Sigmoid colon (tissue), 7 donors: ENCODE data around the gene ELMO1. TPM values are rescaled to one million over a fixed set of nuclear protein-coding genes. Genes with fewer than 3 reads are reported as not detected.

Experiments
- DNase-seq: peaks from one replicate; pipeline ENCODE4 v3.0.0-alpha.2; 2019
- H3K27ac ChIP-seq, 4 donors: fragments of 200-600 bp; sonication (generic); one replicate each; pipeline ENCODE4 v1.5.1; 2016 to 2019; ENCODE audit warnings: mild to moderate bottlenecking in 1 of 4
- H3K27me3 ChIP-seq, 3 donors: fragments of 200-600 bp; sonication (generic); one replicate each; pipeline ENCODE4 v1.5.1; 2019; ENCODE audit warnings: mild to moderate bottlenecking in 1 of 3
- H3K36me3 ChIP-seq, 4 donors: fragments of 200-600 bp; sonication (generic); one replicate each; pipeline ENCODE4 v1.5.1; 2016 to 2019
- H3K4me1 ChIP-seq, 4 donors: fragments of 200-600 bp; sonication (generic); one replicate each; pipeline ENCODE4 v1.5.1; 2017 to 2019
- H3K4me3 ChIP-seq, 4 donors: fragments of 200-600 bp; sonication (generic); one replicate each; pipeline ENCODE4 v1.5.1; 2017 to 2019; ENCODE audit warnings: mild to moderate bottlenecking in 2 of 4, moderate library complexity in 1 of 4
- H3K9me3 ChIP-seq, 4 donors: fragments of 200-600 bp in 3 of 4; sonication (generic) in 3 of 4; one replicate each; pipeline versions ENCODE4 v1.5.1 to v1.6.1; 2013 to 2019
- EP300 ChIP-seq, 4 donors: sonication (generic); formaldehyde crosslinking; IDR thresholded peaks; one replicate each; pipeline ENCODE4 v1.6.1; 2017; ENCODE audit warnings: antibody characterized with exemption in 4 of 4
- POLR2A ChIP-seq, 2 donors: fragments of 450-650 bp; IDR thresholded peaks; one replicate each; pipeline ENCODE4 v1.6.1; 2016; ENCODE audit warnings: antibody characterized with exemption in 2 of 2, mild to moderate bottlenecking in 2 of 2, moderate library complexity in 2 of 2
- POLR2AphosphoS5 ChIP-seq, 4 donors: sonication (generic); formaldehyde crosslinking; IDR thresholded peaks; one replicate each; pipeline ENCODE4 v1.6.1; 2017; ENCODE audit warnings: antibody characterized with exemption in 4 of 4
- WGBS, 2 donors: extraction: QIAGEN DNeasy Blood & Tissue Kit; methylation state at CpG; one replicate each; pipeline ENCODE4 v1.1.7; 2013; 5-methylcytosine and 5-hydroxymethylcytosine counted together
- intact Hi-C: fragments of 100-400 bp; cut with DNase I; formaldehyde crosslinking; loops from one replicate; pipeline ENCODE4 v1.15.1; 2023
- polyA plus RNA-seq, 3 donors: library from polyadenylated mRNA; stranded (reverse); fragments of 200-250 nt; gene quantifications; one replicate each; pipeline ENCODE4 v1.2.3, GENCODE V29; 2013
- total RNA-seq, 4 donors: library from RNA; depleted of rRNA; stranded (reverse); fragments of >200 nt; gene quantifications; one replicate each; pipeline ENCODE4 v1.1.0, GENCODE V29; 2016
- TF ChIP-seq, protein P1 (sequence below), 4 experiments: fragments of 450-650 bp in 3 of 4; fragments of 200-600 bp in 1 of 4; IDR thresholded peaks; one replicate each; pipeline ENCODE4 v1.5.1; 2016 to 2019; ENCODE audit warnings: antibody characterized with exemption in 4 of 4, mild to moderate bottlenecking in 3 of 4, moderate library complexity in 2 of 4
- donor health status: healthy with polysubstance abuse.
- donor health status: Bipolar disorder and iron deficiency.
- donor health status: healthy.

Gene ELMO1
- total and polyA plus RNA-seq, 7 donors, result 2.3 to 63.1 (median 33.9) TPM

DNA sequence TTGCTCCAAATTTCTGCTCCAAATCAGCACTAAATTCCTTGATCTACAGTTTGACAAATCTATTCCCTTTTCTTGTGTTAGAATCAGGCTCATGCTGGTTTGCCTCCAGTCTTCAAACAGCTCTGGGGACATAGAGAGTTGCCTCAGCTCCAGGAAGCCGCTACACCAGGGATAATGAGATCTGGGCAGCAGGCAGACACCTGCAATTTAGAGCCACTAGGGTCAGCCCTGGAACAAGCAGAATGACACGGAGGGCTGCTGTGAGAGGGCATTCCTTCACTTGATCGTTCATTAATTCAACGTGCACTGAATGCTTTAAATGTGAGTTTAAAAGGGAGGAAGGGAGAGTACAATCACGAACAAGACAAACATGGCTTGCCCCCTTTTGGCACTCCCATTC is 3.7 kb upstream of the ELMO1 start:
- no peak overlapping the region for H3K4me3 ChIP-seq
- DNase-seq, result no peak
- TF ChIP-seq, protein P1, sequence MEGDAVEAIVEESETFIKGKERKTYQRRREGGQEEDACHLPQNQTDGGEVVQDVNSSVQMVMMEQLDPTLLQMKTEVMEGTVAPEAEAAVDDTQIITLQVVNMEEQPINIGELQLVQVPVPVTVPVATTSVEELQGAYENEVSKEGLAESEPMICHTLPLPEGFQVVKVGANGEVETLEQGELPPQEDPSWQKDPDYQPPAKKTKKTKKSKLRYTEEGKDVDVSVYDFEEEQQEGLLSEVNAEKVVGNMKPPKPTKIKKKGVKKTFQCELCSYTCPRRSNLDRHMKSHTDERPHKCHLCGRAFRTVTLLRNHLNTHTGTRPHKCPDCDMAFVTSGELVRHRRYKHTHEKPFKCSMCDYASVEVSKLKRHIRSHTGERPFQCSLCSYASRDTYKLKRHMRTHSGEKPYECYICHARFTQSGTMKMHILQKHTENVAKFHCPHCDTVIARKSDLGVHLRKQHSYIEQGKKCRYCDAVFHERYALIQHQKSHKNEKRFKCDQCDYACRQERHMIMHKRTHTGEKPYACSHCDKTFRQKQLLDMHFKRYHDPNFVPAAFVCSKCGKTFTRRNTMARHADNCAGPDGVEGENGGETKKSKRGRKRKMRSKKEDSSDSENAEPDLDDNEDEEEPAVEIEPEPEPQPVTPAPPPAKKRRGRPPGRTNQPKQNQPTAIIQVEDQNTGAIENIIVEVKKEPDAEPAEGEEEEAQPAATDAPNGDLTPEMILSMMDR (IDR thresholded peaks at IDR 0.05), result no peak
- no peak for TF ChIP-seq POLR2AphosphoS5 (IDR thresholded peaks at IDR 0.05)
- TF ChIP-seq EP300 (IDR thresholded peaks at IDR 0.05), result no peak
- no peak for TF ChIP-seq POLR2A (IDR thresholded peaks at IDR 0.05)
- H3K9me3 ChIP-seq, result peaks cover 0 to 3% (median 0%) of the 10 kb centered on the region in 4 donors
- intact Hi-C loops, result no loop called here
- peaks cover 0 to 17% (median 15%) of the 10 kb centered on the region in 4 donors for H3K4me1 ChIP-seq
- H3K27ac ChIP-seq, result no peak overlapping the region
- peaks cover 6 to 27% (median 14%) of the 10 kb centered on the region in 3 donors for H3K27me3 ChIP-seq
- no peaks in the 10 kb centered on the region for H3K36me3 ChIP-seq
- 81 to 83% methylated on average over 5 of the region's 5 CpGs for WGBS, 2 donors

DNA sequence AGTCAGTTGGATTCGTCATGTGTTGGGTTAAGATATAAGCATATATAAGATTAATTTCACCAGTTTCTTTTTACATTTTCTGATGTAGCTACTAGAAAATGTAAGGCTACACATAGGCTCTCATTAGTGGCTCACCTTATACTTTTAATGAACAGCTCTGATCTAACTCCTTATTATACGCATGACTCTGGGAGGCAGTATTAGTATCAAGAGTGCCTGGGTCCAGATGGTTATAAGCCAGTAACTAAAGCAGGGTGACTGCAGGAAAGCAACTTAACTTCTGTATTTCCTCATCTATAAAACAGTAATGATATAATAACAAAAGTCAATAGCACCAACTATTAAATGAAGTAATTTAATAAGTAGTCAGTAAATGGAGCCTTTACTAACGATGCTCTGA is 1.4 kb upstream of the ELMO1 start:
- WGBS, 2 donors, result 69 to 88% methylated on average over 3 of the region's 3 CpGs

DNA sequence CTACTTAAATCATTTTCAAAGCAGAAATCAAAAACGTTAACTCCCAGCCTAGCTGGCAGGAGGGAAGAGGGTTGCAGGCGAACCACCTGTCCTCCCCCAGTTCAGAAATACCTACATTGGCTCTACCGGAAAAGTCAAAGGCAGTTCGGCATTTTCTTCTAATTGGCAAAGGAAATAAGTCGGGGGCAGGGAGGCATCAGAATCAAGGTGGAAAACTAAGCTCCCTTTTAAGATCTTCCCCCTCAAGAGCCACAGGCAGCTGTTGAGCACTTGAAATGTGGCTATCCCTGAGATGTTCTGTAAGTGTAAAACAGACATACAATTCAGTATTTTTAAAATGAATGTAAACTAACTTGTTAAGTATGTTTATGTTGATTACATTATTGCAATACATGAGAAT is 957 bp upstream of the ELMO1 start:
- Histone ChIP-seq H3K27me3 (peaks cover 6 to 51% (median 19%) of the 10 kb centered on the region in 3 donors), H3K4me3 (peak overlapping the region in 2 of 4 donors; percentile 72 to 76), H3K9me3 (no peaks in the 10 kb centered on the region), H3K4me1 (peaks cover 0 to 18% (median 16%) of the 10 kb centered on the region in 4 donors), H3K27ac (peak overlapping the region in 2 of 4 donors; percentile 83 to 89), H3K36me3 (no peaks in the 10 kb centered on the region)
- TF ChIP-seq POLR2AphosphoS5 (IDR thresholded peaks at IDR 0.05) (no peak), EP300 (IDR thresholded peaks at IDR 0.05) (no peak), POLR2A (IDR thresholded peaks at IDR 0.05) (no peak)
- TF ChIP-seq, protein P1 (IDR thresholded peaks at IDR 0.05), result no peak
- no peak for DNase-seq
- intact Hi-C loops, result loop anchor here (10.0 kb wide), 1 partner anchor 165 kb away; no protein-coding TSS in a partner anchor
- 18 to 21% methylated on average over 5 of the region's 5 CpGs for WGBS, 2 donors

More for the DNA sequence above, 1.4 kb upstream of the ELMO1 start:
- DNase-seq, result no peak
- no peaks in the 10 kb centered on the region for H3K36me3 ChIP-seq
- H3K4me3 ChIP-seq, result no peak overlapping the region
- H3K9me3 ChIP-seq, result no peaks in the 10 kb centered on the region
- peaks cover 6 to 50% (median 19%) of the 10 kb centered on the region in 3 donors for H3K27me3 ChIP-seq
- intact Hi-C loops, result no loop called here
- H3K27ac ChIP-seq, result no peak overlapping the region
- TF ChIP-seq POLR2AphosphoS5 (IDR thresholded peaks at IDR 0.05), result no peak
- no peak for TF ChIP-seq EP300 (IDR thresholded peaks at IDR 0.05)
- no peak for TF ChIP-seq POLR2A (IDR thresholded peaks at IDR 0.05)
- TF ChIP-seq, protein P1 (IDR thresholded peaks at IDR 0.05), result no peak
- peaks cover 0 to 18% (median 16%) of the 10 kb centered on the region in 4 donors for H3K4me1 ChIP-seq

DNA sequence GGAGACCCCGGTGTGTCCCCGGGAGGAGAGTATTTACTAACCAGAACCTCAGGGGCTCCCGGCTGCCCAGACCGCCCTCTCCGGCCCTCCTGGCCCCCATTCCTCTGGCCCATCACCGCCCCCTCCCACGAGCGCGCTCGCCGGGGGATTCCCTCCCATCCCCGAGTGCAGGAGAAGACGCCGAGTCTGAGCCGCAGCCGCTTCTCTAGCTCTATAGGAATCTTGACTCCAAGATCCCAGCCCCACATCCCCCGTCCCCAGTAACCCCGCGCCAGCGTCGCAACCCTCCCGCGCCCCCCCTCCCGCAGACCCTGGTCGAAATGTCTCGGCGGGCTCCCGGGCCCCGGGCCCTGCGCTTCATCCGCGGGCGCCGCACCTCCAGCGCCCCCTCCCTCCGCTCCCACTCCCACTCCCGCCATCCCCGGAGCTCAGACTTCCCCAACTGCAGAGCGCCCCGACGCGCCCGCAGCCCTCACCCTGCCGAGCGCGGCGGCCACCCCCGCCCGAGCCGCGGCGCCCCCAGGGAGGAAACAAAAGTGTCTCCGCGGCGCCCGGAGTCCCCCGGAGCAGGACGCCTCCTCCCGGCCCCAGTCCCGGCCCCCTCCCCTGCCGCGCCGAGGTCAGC is 541 bp downstream of the ELMO1 start:
- no peaks in the 10 kb centered on the region for H3K36me3 ChIP-seq
- no peaks in the 10 kb centered on the region for H3K9me3 ChIP-seq
- TF ChIP-seq POLR2A (IDR thresholded peaks at IDR 0.05) (no peak), POLR2AphosphoS5 (IDR thresholded peaks at IDR 0.05) (no peak), EP300 (IDR thresholded peaks at IDR 0.05) (no peak)
- TF ChIP-seq, protein P1 (IDR thresholded peaks at IDR 0.05), result no peak
- peak overlapping the region; percentile 54 to 76 (median 66) for H3K4me3 ChIP-seq
- peak overlapping the region; percentile 73 to 89 (median 82) for H3K27ac ChIP-seq
- H3K4me1 ChIP-seq, result peaks cover 0 to 18% (median 16%) of the 10 kb centered on the region in 4 donors
- intact Hi-C loops, result loop anchor here (10.0 kb wide), 1 partner anchor 163 kb away; no protein-coding TSS in a partner anchor
- H3K27me3 ChIP-seq, result peaks cover 6 to 51% (median 19%) of the 10 kb centered on the region in 3 donors
- DNase-seq, result peak; percentile 68
- WGBS, 2 donors, result 1% methylated on average over 63 of the region's 63 CpGs
